Keratinocyte (primary cell): ENCODE data around the gene TMEM150B.

Source experiments
- EZH2 ChIP-seq: IDR thresholded peaks from one replicate; pipeline ENCODE4 v1.6.1; 2012; ENCODE audit warnings: inconsistent platforms, mild to moderate bottlenecking, low read length, moderate library complexity
- TF ChIP-seq, protein P1 (sequence below), 3 experiments: IDR thresholded peaks in 1 of 3; conservative IDR thresholded peaks in 1 of 3; optimal IDR thresholded peaks in 1 of 3; 2 replicates in 2 of 3; 3 replicates in 1 of 3; pipeline versions ENCODE3 to v1.5.1; 2011; ENCODE audit warnings: low read length in 3 of 3, mild to moderate bottlenecking in 3 of 3, moderate library complexity in 2 of 3, control low read depth in 1 of 3, inconsistent platforms in 1 of 3; ENCODE audit not compliant: insufficient read depth in 2 of 3; ENCODE audit errors: extremely low read depth in 1 of 3

GRCh38 chr19:55362174-55362989, 37.2 kb upstream of the TMEM150B start:
- TF ChIP-seq, protein P1, sequence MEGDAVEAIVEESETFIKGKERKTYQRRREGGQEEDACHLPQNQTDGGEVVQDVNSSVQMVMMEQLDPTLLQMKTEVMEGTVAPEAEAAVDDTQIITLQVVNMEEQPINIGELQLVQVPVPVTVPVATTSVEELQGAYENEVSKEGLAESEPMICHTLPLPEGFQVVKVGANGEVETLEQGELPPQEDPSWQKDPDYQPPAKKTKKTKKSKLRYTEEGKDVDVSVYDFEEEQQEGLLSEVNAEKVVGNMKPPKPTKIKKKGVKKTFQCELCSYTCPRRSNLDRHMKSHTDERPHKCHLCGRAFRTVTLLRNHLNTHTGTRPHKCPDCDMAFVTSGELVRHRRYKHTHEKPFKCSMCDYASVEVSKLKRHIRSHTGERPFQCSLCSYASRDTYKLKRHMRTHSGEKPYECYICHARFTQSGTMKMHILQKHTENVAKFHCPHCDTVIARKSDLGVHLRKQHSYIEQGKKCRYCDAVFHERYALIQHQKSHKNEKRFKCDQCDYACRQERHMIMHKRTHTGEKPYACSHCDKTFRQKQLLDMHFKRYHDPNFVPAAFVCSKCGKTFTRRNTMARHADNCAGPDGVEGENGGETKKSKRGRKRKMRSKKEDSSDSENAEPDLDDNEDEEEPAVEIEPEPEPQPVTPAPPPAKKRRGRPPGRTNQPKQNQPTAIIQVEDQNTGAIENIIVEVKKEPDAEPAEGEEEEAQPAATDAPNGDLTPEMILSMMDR (optimal IDR thresholded peaks at IDR 0.05 in 1 of 3, IDR thresholded peaks at IDR 0.05 in 1 of 3, conservative IDR thresholded peaks at IDR 0.05 in 1 of 3; ENCODE audit: extremely low read depth in 1 of 3, insufficient read depth in 2 of 3, low read length in 3 of 3) = no peak
- TF ChIP-seq EZH2 = no peak
